Astrocyte (in vitro differentiated cells and primary cell): ENCODE data around the gene FAM174C. TPM values are rescaled to one million over a fixed set of nuclear protein-coding genes. Genes with fewer than 3 reads are reported as not detected.
A peak's percentile ranks its signal among the peaks of the same experiment; 100 is the strongest.

Source experiments
- DNase-seq: peaks from one replicate; pipeline ENCODE4 v3.0.0-alpha.2; 2010; ENCODE audit warnings: low read depth
- FAIRE-seq: peaks from 2 replicates; lab custom pipeline; 2011; peaks lifted over from hg19 to GRCh38; lab: Jason Lieb, UNC
- H2AFZ ChIP-seq: 2 replicates; pipeline ENCODE4 v1.6.0; 2012; ENCODE audit warnings: low read depth, low read length, inconsistent platforms
- H3K27ac ChIP-seq: 2 replicates; pipeline ENCODE4 v1.5.1; 2011; ENCODE audit warnings: low read depth, low read length, inconsistent platforms
- H3K27me3 ChIP-seq: 2 replicates; pipeline ENCODE4 v1.6.0; 2011; ENCODE audit warnings: low read length, inconsistent platforms; ENCODE audit not compliant: insufficient read depth
- H3K36me3 ChIP-seq: 2 replicates; pipeline ENCODE4 v1.5.1; 2011; ENCODE audit warnings: low read length, inconsistent platforms; ENCODE audit not compliant: insufficient read depth
- H3K4me1 ChIP-seq: 2 replicates; pipeline ENCODE4 v1.5.1; 2011; ENCODE audit warnings: low read length, inconsistent platforms; ENCODE audit not compliant: insufficient read depth
- H3K4me2 ChIP-seq: 2 replicates; pipeline ENCODE4 v1.6.0; 2012; ENCODE audit warnings: low read length, inconsistent platforms
- H3K4me3 ChIP-seq: 2 replicates; pipeline ENCODE4 v1.5.1; 2011; ENCODE audit warnings: low read depth, mild to moderate bottlenecking, low read length, inconsistent platforms; ENCODE audit not compliant: insufficient read depth
- H3K79me2 ChIP-seq: 2 replicates; pipeline ENCODE4 v1.6.0; 2012; ENCODE audit warnings: mild to moderate bottlenecking, low read length, inconsistent platforms; ENCODE audit not compliant: insufficient read depth
- H3K9ac ChIP-seq: 2 replicates; pipeline ENCODE4 v1.6.0; 2012; ENCODE audit warnings: mild to moderate bottlenecking, low read length, inconsistent platforms
- H3K9me3 ChIP-seq: 2 replicates; pipeline ENCODE4 v1.5.1; 2012; ENCODE audit warnings: low read depth, mild to moderate bottlenecking, low read length, inconsistent platforms; ENCODE audit not compliant: insufficient read depth
- H4K20me1 ChIP-seq: 2 replicates; pipeline ENCODE4 v1.6.0; 2012; ENCODE audit warnings: low read length, inconsistent platforms; ENCODE audit not compliant: insufficient read depth
- H3K27ac Mint-ChIP-seq: one replicate; pipeline ENCODE4 v1.8.0; 2021; ENCODE audit warnings: mild to moderate bottlenecking, mixed read lengths; ENCODE audit not compliant: unreplicated experiment
- H3K27me3 Mint-ChIP-seq: one replicate; pipeline ENCODE4 v1.8.0; 2021; ENCODE audit warnings: low read depth, mixed read lengths; ENCODE audit not compliant: unreplicated experiment
- H3K36me3 Mint-ChIP-seq: one replicate; pipeline ENCODE4 v1.8.0; 2021; ENCODE audit warnings: low read depth, mixed read lengths; ENCODE audit not compliant: unreplicated experiment
- H3K4me1 Mint-ChIP-seq: one replicate; pipeline ENCODE4 v1.8.0; 2021; ENCODE audit warnings: low read depth, mixed read lengths; ENCODE audit not compliant: unreplicated experiment
- H3K4me3 Mint-ChIP-seq: one replicate; pipeline ENCODE4 v1.8.0; 2021; ENCODE audit warnings: mild to moderate bottlenecking, moderate library complexity, mixed read lengths; ENCODE audit not compliant: unreplicated experiment
- H3K9me3 Mint-ChIP-seq: one replicate; pipeline ENCODE4 v1.8.0; 2021; ENCODE audit warnings: mild to moderate bottlenecking, mixed read lengths; ENCODE audit not compliant: unreplicated experiment
- EZH2 ChIP-seq: IDR thresholded peaks from 2 replicates; pipeline ENCODE4 v1.6.1; 2012; ENCODE audit warnings: mild to moderate bottlenecking, low read length, inconsistent platforms; ENCODE audit not compliant: insufficient read depth
- total RNA-seq: library from RNA; stranded (reverse); gene quantifications from 2 replicates; pipeline ENCODE4 v1.2.1, GENCODE V29; 2021
- TF ChIP-seq, protein P1 (sequence below): IDR thresholded peaks from 2 replicates; pipeline ENCODE4 v1.5.1; 2011; ENCODE audit warnings: low read depth, mild to moderate bottlenecking, inconsistent platforms, low read length, moderate library complexity; ENCODE audit not compliant: insufficient read depth

Gene FAM174C
- total RNA-seq, 1 donor from 2014 or later = 50.5 TPM

GRCh38 chr19:1269065-1269477, 6.3 kb upstream of the FAM174C start, which contains the start of gene CIRBP:
CIRBP (plus strand) TSS chr19:1269332; CDS start chr19:1270934, 1,602 bp downstream.
- H2AFZ ChIP-seq = no peak within 1 kb of the TSS
- H3K27ac ChIP-seq = peak within 1 kb of the TSS; percentile 91
- H3K9ac ChIP-seq = peak within 1 kb of the TSS; percentile 90
- Mint-ChIP-seq H3K27me3 (no peaks in the 10 kb centered on the region), H3K4me3 (peak within 1 kb of the TSS; percentile 91), H3K27ac (peak within 1 kb of the TSS; percentile 90), H3K9me3 (no peaks in the 10 kb centered on the region), H3K4me1 (peaks cover 33% of the 10 kb centered on the region), H3K36me3 (peaks cover 14% of the 10 kb centered on the region)
- H3K4me1 ChIP-seq = peaks cover 73% of the 10 kb centered on the region
- peaks cover 15% of the 10 kb centered on the region for H3K36me3 ChIP-seq
- H3K27me3 ChIP-seq = no peaks in the 10 kb centered on the region
- peaks cover 50% of the 10 kb centered on the region for H4K20me1 ChIP-seq
- H3K4me2 ChIP-seq = peak within 1 kb of the TSS; percentile 97
- H3K79me2 ChIP-seq = peaks cover 47% of the 10 kb centered on the region
- TF ChIP-seq, protein P1, sequence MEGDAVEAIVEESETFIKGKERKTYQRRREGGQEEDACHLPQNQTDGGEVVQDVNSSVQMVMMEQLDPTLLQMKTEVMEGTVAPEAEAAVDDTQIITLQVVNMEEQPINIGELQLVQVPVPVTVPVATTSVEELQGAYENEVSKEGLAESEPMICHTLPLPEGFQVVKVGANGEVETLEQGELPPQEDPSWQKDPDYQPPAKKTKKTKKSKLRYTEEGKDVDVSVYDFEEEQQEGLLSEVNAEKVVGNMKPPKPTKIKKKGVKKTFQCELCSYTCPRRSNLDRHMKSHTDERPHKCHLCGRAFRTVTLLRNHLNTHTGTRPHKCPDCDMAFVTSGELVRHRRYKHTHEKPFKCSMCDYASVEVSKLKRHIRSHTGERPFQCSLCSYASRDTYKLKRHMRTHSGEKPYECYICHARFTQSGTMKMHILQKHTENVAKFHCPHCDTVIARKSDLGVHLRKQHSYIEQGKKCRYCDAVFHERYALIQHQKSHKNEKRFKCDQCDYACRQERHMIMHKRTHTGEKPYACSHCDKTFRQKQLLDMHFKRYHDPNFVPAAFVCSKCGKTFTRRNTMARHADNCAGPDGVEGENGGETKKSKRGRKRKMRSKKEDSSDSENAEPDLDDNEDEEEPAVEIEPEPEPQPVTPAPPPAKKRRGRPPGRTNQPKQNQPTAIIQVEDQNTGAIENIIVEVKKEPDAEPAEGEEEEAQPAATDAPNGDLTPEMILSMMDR = no peak
- no peak for TF ChIP-seq EZH2
- peak within 1 kb of the TSS; percentile 73 for H3K4me3 ChIP-seq
- FAIRE-seq = no peak
- peak; percentile 94 for DNase-seq
- H3K9me3 ChIP-seq = no peaks in the 10 kb centered on the region

DNA sequence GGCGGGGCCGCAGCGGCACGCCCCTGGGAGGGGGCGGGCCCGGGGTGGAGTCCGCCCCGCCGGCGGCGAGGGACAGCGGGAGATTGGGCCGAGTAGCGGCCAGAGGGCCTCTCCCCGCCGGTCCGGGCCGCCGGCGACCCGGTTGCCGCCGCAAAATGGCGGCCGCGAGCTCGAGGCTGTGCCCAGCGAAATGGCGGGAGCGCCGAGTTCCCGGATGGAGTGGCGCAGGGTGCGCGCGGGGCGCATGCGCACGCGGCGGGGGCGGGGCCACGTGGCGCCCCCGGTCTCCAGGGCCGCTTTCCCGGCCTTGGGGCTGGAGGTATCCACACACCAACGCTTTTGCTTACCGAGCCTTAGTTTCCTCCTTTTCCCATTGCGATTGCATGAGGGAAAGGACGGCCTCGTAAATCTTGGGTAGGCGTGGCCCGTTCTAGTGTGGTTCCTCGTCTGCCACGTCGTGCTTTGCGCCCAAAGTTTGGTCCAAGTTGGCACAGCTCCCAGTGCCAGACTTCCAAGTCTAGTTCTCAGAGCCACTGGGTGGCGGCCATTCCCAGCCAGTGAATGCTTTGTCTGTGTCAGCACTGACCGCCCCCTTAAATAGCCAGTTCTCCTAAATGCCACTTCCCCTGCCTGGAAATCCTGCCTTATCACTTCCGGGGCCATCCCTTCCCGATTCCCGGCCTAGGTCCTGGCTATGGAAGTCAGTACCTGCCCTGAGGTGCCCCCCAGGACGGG, 5.7 kb upstream of the FAM174C start:
- Histone ChIP-seq H3K9me3 (no peaks in the 10 kb centered on the region), H3K36me3 (peaks cover 20% of the 10 kb centered on the region), H4K20me1 (peaks cover 54% of the 10 kb centered on the region), H3K4me2 (peak overlapping the region; percentile 97), H2AFZ (no peak overlapping the region), H3K4me3 (peak overlapping the region; percentile 73), H3K79me2 (peaks cover 53% of the 10 kb centered on the region), H3K27me3 (no peaks in the 10 kb centered on the region), H3K27ac (peak overlapping the region; percentile 91), H3K4me1 (peaks cover 79% of the 10 kb centered on the region), H3K9ac (peak overlapping the region; percentile 90)
- FAIRE-seq = no peak
- no peaks in the 10 kb centered on the region for H3K9me3 Mint-ChIP-seq
- no peak for TF ChIP-seq EZH2
- TF ChIP-seq, protein P1 = no peak
- peak overlapping the region; percentile 90 for H3K27ac Mint-ChIP-seq
- H3K4me3 Mint-ChIP-seq = peak overlapping the region; percentile 91
- DNase-seq = peak; percentile 82
- H3K27me3 Mint-ChIP-seq = no peaks in the 10 kb centered on the region
- H3K4me1 Mint-ChIP-seq = peaks cover 34% of the 10 kb centered on the region
- peaks cover 14% of the 10 kb centered on the region for H3K36me3 Mint-ChIP-seq
